GM15510 (cell line): Measurements from ENCODE around the gene RBM15B.

Source experiments
- POLR2A ChIP-seq: IDR thresholded peaks from 3 replicates; pipeline ENCODE4 v1.6.1; 2011; ENCODE audit warnings: borderline replicate concordance; ENCODE audit not compliant: insufficient read length; ENCODE audit errors: extremely low read depth

RBM15B gene

GRCh38 chr3:51384726-51385473, 6.2 kb upstream of the RBM15B start, which contains the start of gene MANF:
TSS of gene MANF (plus strand) at chr3:51385291. CDS start at chr3:51385343, 52 bp downstream.
- peak; percentile 93 for TF ChIP-seq POLR2A

DNA sequence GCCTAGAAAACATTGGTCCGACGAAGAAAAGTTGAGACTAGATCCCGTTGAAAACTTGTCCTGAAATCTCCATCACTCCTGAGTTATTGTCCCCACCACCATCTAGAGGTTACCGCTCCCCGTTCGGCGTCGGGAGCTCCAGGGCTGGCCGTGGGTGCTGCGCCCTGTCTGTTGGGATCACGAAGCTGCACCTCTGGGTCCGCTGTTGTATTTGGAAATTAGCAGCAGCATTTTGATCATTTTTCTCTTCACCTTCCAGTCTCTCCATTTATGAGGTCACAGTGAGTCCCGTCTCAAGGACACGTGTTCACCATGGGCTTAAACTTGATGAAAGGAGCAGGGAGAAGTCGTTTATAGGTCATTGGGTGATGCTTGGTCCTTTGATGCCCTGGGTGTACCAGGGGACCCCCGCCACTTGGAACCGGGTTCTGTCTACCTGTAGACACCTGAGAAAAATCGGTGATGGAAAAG, 5.4 kb upstream of the RBM15B start:
- TF ChIP-seq POLR2A, result no peak

GRCh38 chr3:51386159-51386851, 4.8 kb upstream of the RBM15B start:
- no peak for TF ChIP-seq POLR2A

DNA sequence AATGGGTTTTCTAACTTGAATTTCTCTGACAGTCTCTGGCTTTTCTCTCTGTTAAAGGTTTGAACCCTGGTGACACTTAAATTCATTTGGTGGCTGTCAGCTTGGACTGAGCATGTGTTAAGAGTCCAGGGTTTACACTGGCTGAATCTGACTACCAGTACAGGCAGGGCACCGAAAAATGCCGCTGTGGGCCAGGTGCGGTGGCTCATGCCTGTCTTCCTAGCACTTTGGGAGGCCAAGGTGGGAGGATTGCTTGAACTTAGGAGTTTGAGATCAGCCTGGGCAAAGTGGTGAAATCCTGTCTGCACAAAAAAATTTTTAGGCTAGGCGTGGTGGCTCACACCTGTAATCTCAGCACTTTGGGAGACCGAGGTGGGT, 4.2 kb upstream of the RBM15B start:
- TF ChIP-seq POLR2A, result no peak

GRCh38 chr3:51388286-51389029, 2.6 kb upstream of the RBM15B start:
- no peak for TF ChIP-seq POLR2A

DNA sequence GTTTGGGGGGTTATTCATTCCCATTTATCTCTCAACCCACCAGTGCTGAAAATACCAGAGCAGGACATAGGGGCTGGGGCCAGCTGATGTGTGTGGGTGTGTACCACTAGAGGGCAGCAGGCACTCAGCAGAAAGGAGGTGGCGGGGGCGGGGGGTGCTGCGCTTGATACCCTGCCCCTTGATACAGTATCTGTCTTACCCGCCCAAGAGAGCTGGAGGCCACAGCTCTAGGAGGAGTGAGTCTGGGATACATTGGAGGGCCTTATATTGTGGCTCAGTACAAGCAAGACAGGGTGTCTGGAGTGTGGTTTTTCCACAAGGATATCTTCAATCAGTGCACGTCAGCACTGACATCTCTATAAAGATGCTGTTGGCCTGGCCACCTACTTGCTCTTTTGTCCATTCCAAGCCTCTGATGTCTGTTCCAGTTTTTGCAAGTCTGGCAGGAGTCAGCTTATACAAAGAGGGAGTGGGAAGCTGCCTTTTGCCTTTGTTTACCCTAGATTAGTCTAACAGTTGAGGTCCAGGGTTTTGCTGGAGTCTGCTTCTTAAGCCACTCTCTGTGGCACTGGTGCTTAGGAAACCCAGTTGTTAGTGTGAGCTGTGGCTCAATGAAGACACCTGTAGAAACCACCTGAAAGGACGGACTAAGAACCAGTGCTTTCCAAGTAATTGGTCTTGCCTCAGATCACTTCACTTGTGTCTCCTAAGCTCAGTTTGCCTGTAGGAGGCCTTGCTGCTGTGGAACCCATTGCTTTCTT, 1.5 kb upstream of the RBM15B start:
- TF ChIP-seq POLR2A, result no peak

GRCh38 chr3:51390246-51391074, 625 bp upstream of the RBM15B start:
- TF ChIP-seq POLR2A, result no peak

DNA sequence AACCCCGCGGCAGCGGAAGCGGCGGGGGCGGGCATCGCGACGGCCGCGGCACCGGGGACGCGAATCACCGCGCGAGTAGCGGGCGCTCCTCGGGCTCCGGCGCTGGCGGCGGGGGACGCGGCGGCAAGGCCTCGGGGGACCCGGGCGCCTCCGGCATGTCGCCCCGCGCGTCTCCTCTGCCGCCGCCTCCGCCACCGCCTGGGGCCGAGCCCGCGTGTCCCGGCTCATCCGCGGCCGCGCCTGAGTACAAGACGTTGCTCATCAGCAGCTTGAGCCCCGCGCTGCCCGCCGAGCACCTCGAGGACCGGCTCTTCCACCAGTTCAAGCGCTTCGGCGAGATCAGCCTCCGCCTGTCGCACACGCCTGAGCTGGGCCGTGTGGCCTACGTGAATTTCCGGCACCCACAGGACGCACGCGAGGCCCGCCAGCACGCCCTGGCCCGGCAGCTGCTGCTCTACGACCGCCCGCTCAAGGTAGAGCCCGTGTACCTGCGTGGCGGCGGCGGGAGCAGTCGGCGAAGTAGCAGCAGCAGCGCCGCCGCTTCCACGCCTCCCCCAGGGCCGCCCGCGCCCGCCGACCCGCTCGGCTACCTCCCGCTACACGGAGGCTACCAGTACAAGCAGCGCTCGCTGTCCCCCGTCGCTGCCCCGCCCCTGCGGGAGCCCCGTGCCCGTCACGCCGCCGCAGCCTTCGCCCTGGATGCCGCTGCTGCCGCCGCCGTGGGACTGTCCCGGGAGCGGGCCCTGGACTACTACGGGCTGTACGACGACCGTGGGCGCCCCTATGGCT, 675 bp downstream of the RBM15B start:
- no peak for TF ChIP-seq POLR2A

GRCh38 chr3:51392355-51393133, 1.5 kb downstream of the RBM15B start:
- no peak for TF ChIP-seq POLR2A

- TF ChIP-seq POLR2A, result no peak
Measured at GRCh38 chr3:51393134-51393495, 2.0 kb downstream of the RBM15B start.

DNA sequence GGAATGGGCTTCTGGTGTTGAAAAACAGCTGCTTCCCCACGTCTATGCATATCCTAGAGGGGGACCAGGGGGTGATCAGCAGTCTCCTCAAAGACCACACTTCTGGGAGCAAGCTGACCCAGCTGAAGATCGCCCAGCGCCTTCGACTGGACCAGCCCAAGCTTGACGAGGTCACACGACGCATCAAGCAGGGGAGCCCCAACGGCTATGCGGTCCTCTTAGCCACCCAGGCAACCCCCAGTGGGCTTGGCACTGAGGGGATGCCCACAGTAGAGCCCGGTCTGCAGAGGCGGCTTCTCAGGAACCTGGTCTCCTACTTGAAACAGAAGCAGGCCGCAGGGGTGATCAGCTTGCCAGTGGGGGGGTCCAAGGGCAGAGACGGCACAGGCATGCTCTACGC, 2.5 kb downstream of the RBM15B start:
- no peak for TF ChIP-seq POLR2A

GRCh38 chr3:51394541-51394940, 3.5 kb downstream of the RBM15B start:
- peak; percentile 18 for TF ChIP-seq POLR2A
